Liver (tissue), 9 donors: Measurements from ENCODE around the gene REPS2. TPM values are rescaled to one million over a fixed set of nuclear protein-coding genes. Genes with fewer than 3 reads are reported as not detected.

Experiments
- DNase-seq: peaks from one replicate; pipeline ENCODE4 v3.0.0-alpha.2; 2017; ENCODE audit warnings: low spot score
- H3K27ac ChIP-seq, 2 donors: one replicate each; pipeline ENCODE4 v1.7.0; 2013; ENCODE audit warnings: inconsistent platforms in 2 of 2, low read length in 2 of 2, control low read depth in 1 of 2, low read depth in 1 of 2, mild to moderate bottlenecking in 1 of 2
- H3K27me3 ChIP-seq, 4 donors: one replicate each; pipeline versions ENCODE4 v1.6.1 to v1.7.0; 2013; ENCODE audit warnings: low read length in 3 of 4, inconsistent platforms in 1 of 4, mild to moderate bottlenecking in 1 of 4, moderate library complexity in 1 of 4; ENCODE audit not compliant: control insufficient read depth in 4 of 4, insufficient read depth in 4 of 4
- H3K36me3 ChIP-seq, 4 donors: one replicate each; pipeline versions ENCODE4 v1.6.1 to v1.7.0; 2013; ENCODE audit warnings: low read length in 3 of 4, mild to moderate bottlenecking in 3 of 4, low read depth in 1 of 4, moderate library complexity in 1 of 4; ENCODE audit not compliant: control insufficient read depth in 4 of 4, insufficient read depth in 3 of 4
- H3K4me1 ChIP-seq, 4 donors: one replicate each; pipeline versions ENCODE4 v1.6.1 to v1.7.0; 2013; ENCODE audit warnings: low read length in 3 of 4, mild to moderate bottlenecking in 3 of 4, moderate library complexity in 1 of 4; ENCODE audit not compliant: control insufficient read depth in 4 of 4, insufficient read depth in 4 of 4
- H3K4me3 ChIP-seq, 3 donors: one replicate each; pipeline versions ENCODE4 v1.6.1 to v1.7.0; 2013; ENCODE audit warnings: low read length in 3 of 3, control low read depth in 1 of 3, low read depth in 1 of 3, mild to moderate bottlenecking in 1 of 3
- H3K9ac ChIP-seq, 2 donors: one replicate each; pipeline ENCODE4 v1.7.0; 2013; ENCODE audit warnings: low read length in 2 of 2, mild to moderate bottlenecking in 2 of 2, moderate library complexity in 2 of 2, control low read depth in 1 of 2, low read depth in 1 of 2
- H3K9me3 ChIP-seq, 4 donors: one replicate each; pipeline versions ENCODE4 v1.6.1 to v1.7.0; 2013; ENCODE audit warnings: low read length in 3 of 4; ENCODE audit not compliant: control insufficient read depth in 4 of 4
- EGR1 ChIP-seq, 2 donors: IDR thresholded peaks; 2 replicates each; pipeline ENCODE4 v1.6.1; 2016 to 2018; ENCODE audit warnings: antibody characterized with exemption in 2 of 2, low read depth in 2 of 2
- FOXA1 ChIP-seq: IDR thresholded peaks from 2 replicates; pipeline ENCODE4 v1.6.1; 2016; ENCODE audit warnings: antibody characterized with exemption
- FOXA2 ChIP-seq: IDR thresholded peaks from 2 replicates; pipeline ENCODE4 v1.6.1; 2016; ENCODE audit warnings: antibody characterized with exemption
- GABPA ChIP-seq, 2 donors: IDR thresholded peaks in 1 of 2; conservative IDR thresholded peaks in 1 of 2; 2 replicates each; pipeline ENCODE4 v1.6.1; 2016; ENCODE audit warnings: antibody characterized with exemption in 2 of 2, mild to moderate bottlenecking in 1 of 2, moderate library complexity in 1 of 2
- HNF4A ChIP-seq, 2 donors: conservative IDR thresholded peaks; 2 replicates each; pipeline ENCODE4 v1.6.1; 2016; ENCODE audit warnings: antibody characterized with exemption in 2 of 2, mild to moderate bottlenecking in 2 of 2
- HNF4G ChIP-seq: IDR thresholded peaks from 2 replicates; pipeline ENCODE4 v1.6.1; 2016; ENCODE audit warnings: antibody characterized with exemption
- JUND ChIP-seq, 2 donors: IDR thresholded peaks; 2 replicates each; pipeline ENCODE4 v1.6.1; 2016; ENCODE audit warnings: antibody characterized with exemption in 2 of 2
- NR2F2 ChIP-seq: IDR thresholded peaks from 2 replicates; pipeline ENCODE4 v1.6.1; 2016; ENCODE audit warnings: antibody characterized with exemption
- RAD21 ChIP-seq, 2 donors: IDR thresholded peaks; 2 replicates each; pipeline ENCODE4 v1.6.1; 2016; ENCODE audit warnings: antibody characterized with exemption in 2 of 2, mild to moderate bottlenecking in 2 of 2
- RXRA ChIP-seq, 2 donors: IDR thresholded peaks; 2 replicates each; pipeline ENCODE4 v1.6.1; 2017 to 2018; ENCODE audit warnings: antibody characterized with exemption in 2 of 2, mild to moderate bottlenecking in 1 of 2
- SP1 ChIP-seq: IDR thresholded peaks from 2 replicates; pipeline ENCODE4 v1.6.1; 2018; ENCODE audit warnings: antibody characterized with exemption, mild to moderate bottlenecking
- TAF1 ChIP-seq: conservative IDR thresholded peaks from 2 replicates; pipeline ENCODE4 v1.6.1; 2016; ENCODE audit warnings: antibody characterized with exemption, mild to moderate bottlenecking
- YY1 ChIP-seq: IDR thresholded peaks from 2 replicates; pipeline ENCODE4 v1.6.1; 2016; ENCODE audit warnings: antibody characterized with exemption, mild to moderate bottlenecking
- WGBS: extraction: QIAGEN DNeasy Blood & Tissue Kit; methylation state at CpG from one replicate; pipeline ENCODE4 v1.1.7; 2013; 5-methylcytosine and 5-hydroxymethylcytosine counted together
- polyA plus RNA-seq, 2 donors: library from polyadenylated mRNA; stranded (reverse) in 1 of 2; unstranded in 1 of 2; fragments of 200-250 nt in 1 of 2; fragments of >200 nt in 1 of 2; fragmentation: Nextera tagmentation in 1 of 2; extraction: Ambion mirVana in 1 of 2; gene quantifications; one replicate each; pipeline versions ENCODE4 v1.2.1 to v1.2.3, GENCODE V29; 2013 to 2015
- total RNA-seq, 2 donors: library from RNA; depleted of rRNA; stranded (reverse); fragments of >200 nt; gene quantifications; one replicate each; pipeline ENCODE4 v1.2.3, GENCODE V29; 2014
- TF ChIP-seq, protein P1 (sequence below): IDR thresholded peaks from 2 replicates; pipeline ENCODE4 v1.6.1; 2016; ENCODE audit warnings: antibody characterized with exemption
- TF ChIP-seq, protein P2 (sequence below): IDR thresholded peaks from 2 replicates; pipeline ENCODE4 v1.6.1; 2016; ENCODE audit warnings: antibody characterized with exemption, mild to moderate bottlenecking
- TF ChIP-seq, protein P3 (sequence below): IDR thresholded peaks from 2 replicates; pipeline ENCODE4 v1.6.1; 2016; ENCODE audit warnings: antibody characterized with exemption
- TF ChIP-seq, protein P4 (sequence below): IDR thresholded peaks from 2 replicates; pipeline ENCODE4 v1.6.1; 2016; ENCODE audit warnings: antibody characterized with exemption
- TF ChIP-seq, protein P5 (sequence below): fragments of 150-350 bp; IDR thresholded peaks from 2 replicates; pipeline ENCODE4 v1.5.1; 2017; ENCODE audit warnings: improper control_type of control experiment, low read depth, low read length; ENCODE audit not compliant: missing input control
- donor health status: healthy.
- donor health status: healthy.
- donor health status: healthy.
- donor health status: healthy.
- donor health status: healthy.

Gene REPS2
- total and polyA plus RNA-seq, 4 donors, result 3.5 to 10.7 (median 6.2) TPM

DNA sequence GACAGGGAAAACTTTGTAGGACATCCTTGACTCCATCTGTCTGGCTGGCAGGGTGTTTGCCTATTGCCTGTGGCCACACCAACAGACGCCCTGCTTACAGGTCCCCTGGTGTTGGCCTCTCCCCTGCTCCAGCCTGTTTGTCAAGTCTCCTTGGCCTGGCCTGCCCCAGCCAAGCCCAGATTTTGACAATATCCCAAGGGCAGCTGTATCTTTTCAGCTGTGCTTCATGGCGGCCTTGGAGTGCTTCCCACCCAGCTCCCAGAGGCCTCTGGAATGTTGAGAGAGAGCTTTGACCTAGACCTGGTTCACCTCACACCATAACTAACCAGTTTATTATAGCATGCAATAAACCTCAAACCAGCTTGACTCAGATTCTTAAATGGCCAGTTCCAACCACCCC, 224.5 kb downstream of the REPS2 start:
- H3K27me3 ChIP-seq, result no peaks in the 10 kb centered on the region
- H3K36me3 ChIP-seq, result no peaks in the 10 kb centered on the region
- no peak overlapping the region for H3K27ac ChIP-seq
- no peaks in the 10 kb centered on the region for H3K4me1 ChIP-seq
- H3K4me3 ChIP-seq, result no peak overlapping the region
- no peak overlapping the region for H3K9ac ChIP-seq
- DNase-seq, result no peak
- peaks cover 0 to 1% (median 0%) of the 10 kb centered on the region in 4 donors for H3K9me3 ChIP-seq
- 84% methylated on average over 2 of the region's 2 CpGs for WGBS
- TF ChIP-seq JUND (IDR thresholded peaks at IDR 0.05), result no peak
- TF ChIP-seq NR2F2, result no peak
- TF ChIP-seq, protein P1, sequence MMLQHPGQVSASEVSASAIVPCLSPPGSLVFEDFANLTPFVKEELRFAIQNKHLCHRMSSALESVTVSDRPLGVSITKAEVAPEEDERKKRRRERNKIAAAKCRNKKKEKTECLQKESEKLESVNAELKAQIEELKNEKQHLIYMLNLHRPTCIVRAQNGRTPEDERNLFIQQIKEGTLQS, result no peak
- no peak for TF ChIP-seq TAF1
- no peak for TF ChIP-seq RAD21 (IDR thresholded peaks at IDR 0.05)
- no peak for TF ChIP-seq SP1
- TF ChIP-seq RXRA (IDR thresholded peaks at IDR 0.05), result no peak
- TF ChIP-seq EGR1 (IDR thresholded peaks at IDR 0.05; ENCODE audit: low read depth in 2 of 2), result no peak
- TF ChIP-seq GABPA (IDR thresholded peaks at IDR 0.05 in 1 of 2, conservative IDR thresholded peaks at IDR 0.05 in 1 of 2), result no peak
- TF ChIP-seq, protein P2, sequence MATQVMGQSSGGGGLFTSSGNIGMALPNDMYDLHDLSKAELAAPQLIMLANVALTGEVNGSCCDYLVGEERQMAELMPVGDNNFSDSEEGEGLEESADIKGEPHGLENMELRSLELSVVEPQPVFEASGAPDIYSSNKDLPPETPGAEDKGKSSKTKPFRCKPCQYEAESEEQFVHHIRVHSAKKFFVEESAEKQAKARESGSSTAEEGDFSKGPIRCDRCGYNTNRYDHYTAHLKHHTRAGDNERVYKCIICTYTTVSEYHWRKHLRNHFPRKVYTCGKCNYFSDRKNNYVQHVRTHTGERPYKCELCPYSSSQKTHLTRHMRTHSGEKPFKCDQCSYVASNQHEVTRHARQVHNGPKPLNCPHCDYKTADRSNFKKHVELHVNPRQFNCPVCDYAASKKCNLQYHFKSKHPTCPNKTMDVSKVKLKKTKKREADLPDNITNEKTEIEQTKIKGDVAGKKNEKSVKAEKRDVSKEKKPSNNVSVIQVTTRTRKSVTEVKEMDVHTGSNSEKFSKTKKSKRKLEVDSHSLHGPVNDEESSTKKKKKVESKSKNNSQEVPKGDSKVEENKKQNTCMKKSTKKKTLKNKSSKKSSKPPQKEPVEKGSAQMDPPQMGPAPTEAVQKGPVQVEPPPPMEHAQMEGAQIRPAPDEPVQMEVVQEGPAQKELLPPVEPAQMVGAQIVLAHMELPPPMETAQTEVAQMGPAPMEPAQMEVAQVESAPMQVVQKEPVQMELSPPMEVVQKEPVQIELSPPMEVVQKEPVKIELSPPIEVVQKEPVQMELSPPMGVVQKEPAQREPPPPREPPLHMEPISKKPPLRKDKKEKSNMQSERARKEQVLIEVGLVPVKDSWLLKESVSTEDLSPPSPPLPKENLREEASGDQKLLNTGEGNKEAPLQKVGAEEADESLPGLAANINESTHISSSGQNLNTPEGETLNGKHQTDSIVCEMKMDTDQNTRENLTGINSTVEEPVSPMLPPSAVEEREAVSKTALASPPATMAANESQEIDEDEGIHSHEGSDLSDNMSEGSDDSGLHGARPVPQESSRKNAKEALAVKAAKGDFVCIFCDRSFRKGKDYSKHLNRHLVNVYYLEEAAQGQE, result no peak
- no peak for TF ChIP-seq FOXA2
- TF ChIP-seq, protein P3, sequence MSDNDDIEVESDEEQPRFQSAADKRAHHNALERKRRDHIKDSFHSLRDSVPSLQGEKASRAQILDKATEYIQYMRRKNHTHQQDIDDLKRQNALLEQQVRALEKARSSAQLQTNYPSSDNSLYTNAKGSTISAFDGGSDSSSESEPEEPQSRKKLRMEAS, result no peak
- no peak for TF ChIP-seq YY1

DNA sequence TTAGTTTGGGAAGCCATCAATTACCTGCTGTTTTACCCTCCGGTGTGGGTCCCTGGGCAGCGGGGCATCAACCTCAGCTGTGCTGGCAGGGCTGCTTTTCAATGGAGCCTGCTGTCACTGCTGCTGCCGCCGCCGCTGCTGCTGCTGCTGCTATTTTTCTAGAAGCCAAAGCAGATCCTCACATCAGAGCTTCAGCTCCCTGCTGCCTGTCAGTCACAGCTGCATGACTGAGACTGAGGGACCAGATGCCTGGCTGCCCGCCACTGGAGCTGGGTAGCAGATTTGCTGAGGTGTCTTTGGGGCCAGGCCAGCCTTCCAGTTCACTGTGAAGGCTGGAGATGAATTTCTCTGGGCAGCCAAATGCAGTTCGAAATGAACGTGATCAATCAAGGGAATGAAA, 228.2 kb downstream of the REPS2 start:
- TF ChIP-seq HNF4A (conservative IDR thresholded peaks at IDR 0.05), result no peak
- no peak for TF ChIP-seq YY1
- TF ChIP-seq, protein P2, result no peak
- no peak for TF ChIP-seq NR2F2
- TF ChIP-seq HNF4G, result no peak
- no peak for TF ChIP-seq RXRA (IDR thresholded peaks at IDR 0.05)
- TF ChIP-seq SP1, result no peak
- TF ChIP-seq, protein P4, sequence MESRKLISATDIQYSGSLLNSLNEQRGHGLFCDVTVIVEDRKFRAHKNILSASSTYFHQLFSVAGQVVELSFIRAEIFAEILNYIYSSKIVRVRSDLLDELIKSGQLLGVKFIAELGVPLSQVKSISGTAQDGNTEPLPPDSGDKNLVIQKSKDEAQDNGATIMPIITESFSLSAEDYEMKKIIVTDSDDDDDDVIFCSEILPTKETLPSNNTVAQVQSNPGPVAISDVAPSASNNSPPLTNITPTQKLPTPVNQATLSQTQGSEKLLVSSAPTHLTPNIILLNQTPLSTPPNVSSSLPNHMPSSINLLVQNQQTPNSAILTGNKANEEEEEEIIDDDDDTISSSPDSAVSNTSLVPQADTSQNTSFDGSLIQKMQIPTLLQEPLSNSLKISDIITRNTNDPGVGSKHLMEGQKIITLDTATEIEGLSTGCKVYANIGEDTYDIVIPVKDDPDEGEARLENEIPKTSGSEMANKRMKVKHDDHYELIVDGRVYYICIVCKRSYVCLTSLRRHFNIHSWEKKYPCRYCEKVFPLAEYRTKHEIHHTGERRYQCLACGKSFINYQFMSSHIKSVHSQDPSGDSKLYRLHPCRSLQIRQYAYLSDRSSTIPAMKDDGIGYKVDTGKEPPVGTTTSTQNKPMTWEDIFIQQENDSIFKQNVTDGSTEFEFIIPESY, result no peak
- TF ChIP-seq, protein P5, sequence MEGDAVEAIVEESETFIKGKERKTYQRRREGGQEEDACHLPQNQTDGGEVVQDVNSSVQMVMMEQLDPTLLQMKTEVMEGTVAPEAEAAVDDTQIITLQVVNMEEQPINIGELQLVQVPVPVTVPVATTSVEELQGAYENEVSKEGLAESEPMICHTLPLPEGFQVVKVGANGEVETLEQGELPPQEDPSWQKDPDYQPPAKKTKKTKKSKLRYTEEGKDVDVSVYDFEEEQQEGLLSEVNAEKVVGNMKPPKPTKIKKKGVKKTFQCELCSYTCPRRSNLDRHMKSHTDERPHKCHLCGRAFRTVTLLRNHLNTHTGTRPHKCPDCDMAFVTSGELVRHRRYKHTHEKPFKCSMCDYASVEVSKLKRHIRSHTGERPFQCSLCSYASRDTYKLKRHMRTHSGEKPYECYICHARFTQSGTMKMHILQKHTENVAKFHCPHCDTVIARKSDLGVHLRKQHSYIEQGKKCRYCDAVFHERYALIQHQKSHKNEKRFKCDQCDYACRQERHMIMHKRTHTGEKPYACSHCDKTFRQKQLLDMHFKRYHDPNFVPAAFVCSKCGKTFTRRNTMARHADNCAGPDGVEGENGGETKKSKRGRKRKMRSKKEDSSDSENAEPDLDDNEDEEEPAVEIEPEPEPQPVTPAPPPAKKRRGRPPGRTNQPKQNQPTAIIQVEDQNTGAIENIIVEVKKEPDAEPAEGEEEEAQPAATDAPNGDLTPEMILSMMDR, result no peak
- no peak for TF ChIP-seq RAD21 (IDR thresholded peaks at IDR 0.05)
- TF ChIP-seq EGR1 (IDR thresholded peaks at IDR 0.05; ENCODE audit: low read depth in 2 of 2), result no peak
- no peak for TF ChIP-seq GABPA (IDR thresholded peaks at IDR 0.05 in 1 of 2, conservative IDR thresholded peaks at IDR 0.05 in 1 of 2)
- TF ChIP-seq, protein P1, result no peak
- no peak for TF ChIP-seq JUND (IDR thresholded peaks at IDR 0.05)
- no peak for TF ChIP-seq FOXA2
- TF ChIP-seq FOXA1, result no peak
- no peak for TF ChIP-seq TAF1
- TF ChIP-seq, protein P3, result no peak
- DNase-seq, result no peak
- H3K9ac ChIP-seq, result no peak overlapping the region
- H3K9me3 ChIP-seq, result no peaks in the 10 kb centered on the region
- WGBS, result 95% methylated on average over 8 of the region's 8 CpGs
- H3K27ac ChIP-seq, result no peak overlapping the region
- no peaks in the 10 kb centered on the region for H3K27me3 ChIP-seq
- no peak overlapping the region for H3K4me3 ChIP-seq
- H3K4me1 ChIP-seq, result no peaks in the 10 kb centered on the region
- no peaks in the 10 kb centered on the region for H3K36me3 ChIP-seq
